WTC11 (cell line): ENCODE results near the gene BRSK2. TPM values are rescaled to one million over a fixed set of nuclear protein-coding genes. Genes with fewer than 3 reads are reported as not detected.

Source experiments
- ATAC-seq: fragments of 200-7000 bp; cut with Tn5 transposase; 2 replicates; pipeline ENCODE4 v1.10.0; 2021; ENCODE audit warnings: mild to moderate bottlenecking, moderate library complexity
- CTCF ChIA-PET: fragments of 300-600 bp; sonication (Branson Sonifier 250); formaldehyde crosslinking; loops from one replicate; lab custom pipeline; 2021; ENCODE audit warnings: antibody characterized with exemption; lab: Charles Lee
- POLR2A ChIA-PET: fragments of 350-600 bp; sonication (Branson Sonifier 250); formaldehyde crosslinking; loops from one replicate; lab custom pipeline; 2021; ENCODE audit warnings: antibody characterized with exemption; lab: Charles Lee
- DNase-seq: peaks from one replicate; pipeline ENCODE4 v3.0.0; 2021; ENCODE audit warnings: low spot score
- H3K27ac Mint-ChIP-seq: 2 replicates; pipeline ENCODE4 v1.8.0; 2021; ENCODE audit warnings: mixed read lengths
- H3K27me3 Mint-ChIP-seq: 2 replicates; pipeline ENCODE4 v1.8.0; 2021; ENCODE audit warnings: low read depth, mild to moderate bottlenecking, moderate library complexity, mixed read lengths
- H3K36me3 Mint-ChIP-seq: 2 replicates; pipeline ENCODE4 v1.8.0; 2021; ENCODE audit warnings: mixed read lengths
- H3K4me1 Mint-ChIP-seq: 2 replicates; pipeline ENCODE4 v1.8.0; 2022; ENCODE audit warnings: mixed read lengths
- H3K4me3 Mint-ChIP-seq: 2 replicates; pipeline ENCODE4 v1.8.0; 2021; ENCODE audit warnings: mild to moderate bottlenecking, moderate library complexity, mixed read lengths
- H3K9me3 Mint-ChIP-seq: 2 replicates; pipeline ENCODE4 v1.8.0; 2021; ENCODE audit warnings: mixed read lengths
- CREM ChIP-seq: sonication (generic); formaldehyde crosslinking; IDR thresholded peaks from 2 replicates; pipeline ENCODE4 v1.8.1; 2022; ENCODE audit warnings: mild to moderate bottlenecking, missing genetic modification reagents, moderate library complexity
- ESRRA ChIP-seq: sonication (generic); formaldehyde crosslinking; IDR thresholded peaks from 2 replicates; pipeline ENCODE4 v1.8.1; 2022; ENCODE audit warnings: mild to moderate bottlenecking, missing genetic modification reagents, borderline replicate concordance
- FOXK1 ChIP-seq: sonication (generic); formaldehyde crosslinking; IDR thresholded peaks from 2 replicates; pipeline ENCODE4 v1.8.0; 2022; ENCODE audit warnings: mild to moderate bottlenecking, moderate library complexity, missing genetic modification reagents
- FOXP4 ChIP-seq: sonication (generic); formaldehyde crosslinking; IDR thresholded peaks from 2 replicates; pipeline ENCODE4 v1.8.0; 2022; ENCODE audit warnings: mild to moderate bottlenecking, missing genetic modification reagents
- GTF2I ChIP-seq: fragments of 250-450 bp; sonication (Bioruptor Pico); conservative IDR thresholded peaks from 2 replicates; pipeline ENCODE4 v1.4.0; 2021; ENCODE audit warnings: mild to moderate bottlenecking
- HMGA2 ChIP-seq: fragments of 250-450 bp; sonication (Bioruptor Pico); IDR thresholded peaks from 2 replicates; pipeline ENCODE4 v1.4.0; 2021; ENCODE audit warnings: mild to moderate bottlenecking, moderate library complexity
- IRF2 ChIP-seq: sonication (generic); formaldehyde crosslinking; IDR thresholded peaks from 2 replicates; pipeline ENCODE4 v1.8.0; 2022; ENCODE audit warnings: low read depth, missing genetic modification reagents, borderline replicate concordance
- JUN ChIP-seq: sonication (generic); formaldehyde crosslinking; IDR thresholded peaks from 2 replicates; pipeline ENCODE4 v1.8.0; 2023; ENCODE audit warnings: mild to moderate bottlenecking, missing genetic modification reagents
- MYBL2 ChIP-seq: sonication (generic); formaldehyde crosslinking; IDR thresholded peaks from 2 replicates; pipeline ENCODE4 v1.8.1; 2023; ENCODE audit warnings: mild to moderate bottlenecking, moderate library complexity, missing genetic modification reagents
- NFATC4 ChIP-seq: fragments of 250-450 bp; sonication (Bioruptor Pico); IDR thresholded peaks from 2 replicates; pipeline ENCODE4 v1.9.0; 2021; ENCODE audit warnings: mild to moderate bottlenecking
- NR3C1 ChIP-seq: sonication (generic); formaldehyde crosslinking; conservative IDR thresholded peaks from 2 replicates; pipeline ENCODE4 v1.8.1; 2023; ENCODE audit warnings: low read depth, mild to moderate bottlenecking, missing genetic modification reagents
- SOX15 ChIP-seq: fragments of 250-450 bp; sonication (Bioruptor Pico); IDR thresholded peaks from 2 replicates; pipeline ENCODE4 v1.9.0; 2021; ENCODE audit warnings: mild to moderate bottlenecking
- USF1 ChIP-seq: sonication (generic); formaldehyde crosslinking; IDR thresholded peaks from 2 replicates; pipeline ENCODE4 v1.8.0; 2022; ENCODE audit warnings: mild to moderate bottlenecking, missing genetic modification reagents
- ZNF263 ChIP-seq: sonication (generic); formaldehyde crosslinking; IDR thresholded peaks from 2 replicates; pipeline ENCODE4 v1.8.1; 2022; ENCODE audit warnings: low read depth, mild to moderate bottlenecking, moderate library complexity, missing genetic modification reagents
- ZNF281 ChIP-seq: sonication (generic); formaldehyde crosslinking; IDR thresholded peaks from 2 replicates; pipeline ENCODE4 v1.8.0; 2023; ENCODE audit warnings: mild to moderate bottlenecking, missing genetic modification reagents
- ZNF425 ChIP-seq: fragments of 250-450 bp; sonication (Bioruptor Pico); conservative IDR thresholded peaks from 2 replicates; pipeline ENCODE4 v1.9.0; 2021; ENCODE audit warnings: mild to moderate bottlenecking
- ZSCAN18 ChIP-seq: fragments of 250-450 bp; sonication (Bioruptor Pico); IDR thresholded peaks from 2 replicates; pipeline ENCODE4 v2.1.2; 2022; ENCODE audit warnings: mild to moderate bottlenecking, moderate library complexity
- total RNA-seq: library from RNA; stranded (reverse); gene quantifications from 3 replicates; pipeline ENCODE4 v1.2.3, GENCODE V29; 2021

The BRSK2 gene
- total RNA-seq, 1 experiment from 2014 or later = 34.5 TPM

GRCh38 chr11:1390569-1391164, 933 bp downstream of the BRSK2 start (continued):
- TF ChIP-seq JUN (CRISPR knock-in tag) = no peak
- peak; percentile 73; the same call in 1 of the 2 replicates for TF ChIP-seq FOXP4 (CRISPR knock-in tag)
- no peak for TF ChIP-seq IRF2 (CRISPR knock-in tag)
- 0 out of 2 replicates have a peak, but pooled peaks have one; percentile 20 for TF ChIP-seq NR3C1
- TF ChIP-seq SOX15 (CRISPR knock-in tag) = no peak
- 0 out of 2 replicates have a peak, but pooled peaks have one; percentile 15 for TF ChIP-seq ZNF263 (CRISPR knock-in tag)
- TF ChIP-seq CREM = 0 out of 2 replicates have a peak, but pooled peaks have one; percentile 51
- TF ChIP-seq ESRRA (CRISPR knock-in tag) = 0 out of 2 replicates have a peak, but pooled peaks have one; percentile 24

- ATAC-seq = no peak
- peak; percentile 47 for DNase-seq
- H3K27ac Mint-ChIP-seq = no peak overlapping the region
- peaks cover 17% of the 10 kb centered on the region for H3K27me3 Mint-ChIP-seq
- 0 out of 2 replicates have a peak, but pooled peaks cover 3% of the 10 kb centered on the region for H3K36me3 Mint-ChIP-seq
- CTCF ChIA-PET = interaction anchor here (0.9 kb wide), 1 partner anchor 62 kb away, joined by 3 read pairs; no protein-coding TSS in a partner anchor
- 0 out of 2 replicates have a peak, but pooled peaks have one; percentile 12 for TF ChIP-seq FOXK1 (CRISPR knock-in tag)
- TF ChIP-seq MYBL2 (CRISPR knock-in tag) = no peak
- peak; percentile 11; the same call in 1 of the 2 replicates for TF ChIP-seq HMGA2 (CRISPR knock-in tag)
- peaks cover 14% of the 10 kb centered on the region for H3K4me1 Mint-ChIP-seq
- POLR2A ChIA-PET = no interaction called here
- peak overlapping the region; percentile 72 for H3K4me3 Mint-ChIP-seq
- H3K9me3 Mint-ChIP-seq = 0 out of 2 replicates have a peak, but pooled peaks cover 3% of the 10 kb centered on the region
Measured at GRCh38 chr11:1391165-1392075, 1.7 kb downstream of the BRSK2 start.

GRCh38 chr11:1392111-1392510, 2.4 kb downstream of the BRSK2 start:
- TF ChIP-seq ZNF425 = no peak
- no peak for TF ChIP-seq USF1 (CRISPR knock-in tag)
- no peak for TF ChIP-seq ZSCAN18 (CRISPR knock-in tag)
- no peak for TF ChIP-seq GTF2I (CRISPR knock-in tag)
- no peak for TF ChIP-seq NFATC4 (CRISPR knock-in tag)
- no peak for TF ChIP-seq ZNF281 (CRISPR knock-in tag)

More at GRCh38 chr11:1392111-1392510, 2.4 kb downstream of the BRSK2 start:
- Mint-ChIP-seq H3K27me3 (peaks cover 12% of the 10 kb centered on the region), H3K36me3 (0 out of 2 replicates have a peak, but pooled peaks cover 3% of the 10 kb centered on the region), H3K4me1 (peaks cover 14% of the 10 kb centered on the region), H3K4me3 (peak overlapping the region; percentile 72), H3K9me3 (0 out of 2 replicates have a peak, but pooled peaks cover 3% of the 10 kb centered on the region), H3K27ac (no peak overlapping the region)
- DNase-seq = no peak
- ATAC-seq = no peak
- POLR2A ChIA-PET = no interaction called here
- CTCF ChIA-PET = interaction anchor here (0.9 kb wide), 1 partner anchor 113 kb away, joined by 3 read pairs; no protein-coding TSS in a partner anchor
